GM12892 (cell line): ENCODE data around the gene NR5A1.

ENCODE experiments used
- POLR2A ChIP-seq: IDR thresholded peaks from 2 replicates; pipeline ENCODE4 v1.6.1; 2011; ENCODE audit warnings: low read depth, low read length, control low read depth
- POLR2AphosphoS5 ChIP-seq: IDR thresholded peaks from 2 replicates; pipeline ENCODE4 v1.6.1; 2011; ENCODE audit warnings: low read depth, low read length, control low read depth

DNA sequence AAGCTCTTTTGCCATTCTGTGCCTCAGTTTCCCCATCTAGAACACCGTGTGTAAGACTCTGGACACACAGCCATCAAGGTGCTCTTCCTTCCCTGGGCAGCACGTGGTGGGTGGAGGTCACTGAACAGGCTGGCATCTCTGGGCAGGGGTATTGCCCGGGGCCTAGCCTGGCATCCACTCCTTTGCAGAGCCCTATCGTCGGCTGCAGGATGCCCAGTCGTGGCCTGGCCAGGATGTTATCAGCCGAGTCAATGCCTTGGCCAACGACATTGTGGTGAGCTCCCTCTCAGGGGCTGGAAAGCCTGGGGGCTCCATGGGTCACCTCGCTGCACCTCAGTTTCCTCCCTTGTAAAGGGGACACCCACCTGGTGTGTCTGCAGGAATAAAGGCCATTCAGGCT is 52.9 kb downstream of the NR5A1 start:
- TF ChIP-seq POLR2AphosphoS5 (no peak), POLR2A (no peak)
